NCI-H345 (cell line): ENCODE results near the gene ZDHHC1.

Source experiments
- DNase-seq: peaks from one replicate; lab custom pipeline; 2025; lab: John Stamatoyannopoulos, UW

ZDHHC1 gene

GRCh38 chr16:67409631-67410030 is 6.6 kb downstream of the ZDHHC1 start:
- DNase-seq = no peak

DNA sequence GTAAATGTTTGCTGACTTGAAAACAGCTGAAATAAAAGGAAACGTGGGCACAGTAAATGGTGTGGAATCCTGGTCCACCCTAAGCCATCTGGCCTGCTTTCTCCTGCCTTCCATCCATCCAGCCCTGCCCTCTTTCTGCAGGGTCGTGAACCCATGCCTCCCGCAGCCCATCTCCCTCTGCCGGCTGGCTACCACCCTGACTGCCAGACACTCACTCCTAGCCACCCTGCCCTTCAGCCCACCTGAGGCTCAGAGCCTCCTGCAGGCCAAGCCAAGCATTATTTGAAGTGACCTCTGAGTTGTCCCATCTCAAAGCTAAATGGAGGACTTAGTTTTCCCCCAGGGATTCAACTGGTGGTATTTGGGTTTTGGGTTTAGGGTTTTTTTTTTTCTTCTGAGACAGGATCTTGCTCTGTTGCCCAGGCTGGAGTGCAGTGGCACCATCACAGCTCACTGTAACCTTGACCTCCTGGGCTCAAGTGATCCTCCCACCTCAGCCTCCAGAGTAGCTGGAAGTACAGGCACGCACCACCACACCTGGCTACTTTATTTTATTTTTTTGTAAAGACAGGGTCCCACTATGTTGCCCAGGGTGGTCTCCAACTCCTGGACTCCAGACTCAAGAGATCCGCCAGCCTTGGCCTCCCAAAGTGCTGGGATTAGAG is 8.4 kb downstream of the ZDHHC1 start:
- DNase-seq = no peak

DNA sequence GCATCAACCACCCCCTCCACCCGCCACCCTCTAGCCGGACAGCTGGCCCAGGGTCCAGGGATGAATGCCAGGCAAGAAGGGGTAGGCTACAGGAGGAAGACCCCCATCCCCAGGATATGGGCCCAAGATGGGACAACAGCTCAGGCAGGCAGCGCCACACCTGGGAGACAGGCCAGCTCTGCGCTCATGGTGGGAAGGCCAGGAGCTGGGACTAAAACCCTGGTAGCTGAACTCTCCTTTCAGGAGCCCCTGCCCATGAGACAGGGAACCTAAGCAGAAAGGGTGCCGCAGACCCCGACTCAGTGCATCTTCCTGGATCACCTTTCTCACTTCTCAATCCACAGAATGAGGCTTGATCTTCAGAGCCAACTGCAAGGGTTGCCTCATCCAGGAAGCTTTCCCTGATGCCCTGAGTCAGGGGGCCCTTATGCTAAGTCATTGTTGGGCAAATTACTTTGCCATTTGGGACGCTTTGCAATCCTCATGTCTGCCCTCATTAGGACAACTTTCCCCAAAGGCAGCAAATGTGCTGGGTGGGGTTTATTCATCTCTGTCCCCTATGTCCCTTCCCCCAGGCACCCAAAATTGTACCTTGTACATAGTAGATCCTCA is 9.0 kb downstream of the ZDHHC1 start:
- DNase-seq = no peak

DNA sequence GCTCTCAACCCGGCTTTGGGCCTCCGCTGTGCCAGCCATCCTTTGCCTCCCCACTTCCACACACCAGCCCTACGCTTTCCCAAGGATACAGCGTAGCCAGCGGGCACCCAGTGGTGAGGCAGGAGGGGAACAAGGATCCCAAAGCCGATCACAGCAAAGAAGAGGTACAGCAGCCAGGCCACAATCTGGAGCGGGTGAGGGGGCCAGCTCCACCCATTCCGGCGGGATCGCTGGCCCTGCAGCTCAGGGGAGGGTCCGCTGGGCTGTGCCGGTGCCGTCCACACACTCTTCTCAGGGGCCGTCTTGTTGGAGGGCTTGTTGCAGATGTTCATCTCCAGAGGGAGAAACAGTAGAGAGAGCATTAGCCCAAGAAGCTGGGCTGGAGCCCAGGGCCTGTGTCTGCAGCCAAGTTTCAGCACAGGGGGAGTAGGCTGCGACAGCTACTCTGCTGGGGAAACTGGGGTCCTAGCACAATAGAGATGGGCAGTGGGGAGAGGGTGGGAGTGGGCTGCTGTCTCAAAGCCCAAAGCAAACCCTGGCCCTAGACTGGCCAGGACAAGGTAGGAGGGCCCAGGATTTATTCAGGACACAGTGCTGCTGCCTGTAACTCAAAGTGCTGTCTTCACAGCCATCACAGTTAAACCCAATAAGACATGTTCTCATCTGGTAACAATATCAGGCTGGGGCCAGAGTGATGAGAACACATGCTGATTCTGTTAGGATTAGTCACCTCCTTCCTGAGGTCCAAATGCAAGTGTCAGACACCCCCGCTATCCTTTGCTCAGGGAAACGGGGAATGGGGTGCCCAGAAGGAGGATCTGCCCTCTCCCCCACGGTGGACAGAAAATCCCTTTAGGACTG is 9.9 kb downstream of the ZDHHC1 start:
- DNase-seq = no peak

DNA sequence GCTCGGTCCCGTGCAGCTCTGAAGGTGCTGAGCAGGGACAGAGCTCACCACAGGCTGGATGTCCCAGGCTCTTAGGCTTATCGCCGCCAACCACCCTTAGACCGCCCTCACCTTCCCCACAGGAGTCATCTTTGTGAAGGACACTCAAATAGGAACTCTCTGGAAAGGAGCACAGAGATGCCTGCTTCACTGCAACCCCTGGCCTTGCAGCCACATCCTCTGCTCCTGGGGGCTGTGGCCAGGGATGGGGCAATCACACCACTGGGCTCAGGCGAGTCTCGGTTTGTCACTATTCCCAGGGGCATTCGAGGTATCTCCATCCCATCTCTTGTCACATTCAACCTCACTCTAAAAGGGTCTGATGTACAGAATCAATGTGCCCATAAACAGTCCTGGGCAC is 10.9 kb downstream of the ZDHHC1 start:
- DNase-seq = no peak

DNA sequence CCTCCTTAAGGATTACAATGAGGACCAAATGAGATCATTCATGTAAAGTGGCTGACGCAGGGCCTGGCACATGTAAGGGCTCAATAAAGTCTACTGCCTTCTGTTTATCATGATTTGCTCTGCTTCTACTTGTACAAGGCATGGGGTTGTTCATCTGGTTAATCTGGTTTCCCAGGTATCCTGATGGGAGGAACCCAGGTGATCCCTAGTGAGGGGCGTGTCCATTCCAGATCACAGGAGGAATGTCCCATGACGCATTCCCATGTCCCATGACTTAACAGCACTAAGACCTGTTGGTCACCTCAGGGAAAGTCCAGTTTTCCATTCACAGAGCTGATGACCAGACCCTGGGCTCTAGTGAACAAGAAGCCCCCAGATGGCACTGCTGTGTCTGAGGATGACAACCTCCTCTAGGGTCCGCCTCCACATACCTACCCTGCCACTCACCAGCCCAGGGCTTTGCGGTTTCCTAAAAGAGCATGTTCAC is 11.5 kb downstream of the ZDHHC1 start:
- peak; percentile 18 for DNase-seq

DNA sequence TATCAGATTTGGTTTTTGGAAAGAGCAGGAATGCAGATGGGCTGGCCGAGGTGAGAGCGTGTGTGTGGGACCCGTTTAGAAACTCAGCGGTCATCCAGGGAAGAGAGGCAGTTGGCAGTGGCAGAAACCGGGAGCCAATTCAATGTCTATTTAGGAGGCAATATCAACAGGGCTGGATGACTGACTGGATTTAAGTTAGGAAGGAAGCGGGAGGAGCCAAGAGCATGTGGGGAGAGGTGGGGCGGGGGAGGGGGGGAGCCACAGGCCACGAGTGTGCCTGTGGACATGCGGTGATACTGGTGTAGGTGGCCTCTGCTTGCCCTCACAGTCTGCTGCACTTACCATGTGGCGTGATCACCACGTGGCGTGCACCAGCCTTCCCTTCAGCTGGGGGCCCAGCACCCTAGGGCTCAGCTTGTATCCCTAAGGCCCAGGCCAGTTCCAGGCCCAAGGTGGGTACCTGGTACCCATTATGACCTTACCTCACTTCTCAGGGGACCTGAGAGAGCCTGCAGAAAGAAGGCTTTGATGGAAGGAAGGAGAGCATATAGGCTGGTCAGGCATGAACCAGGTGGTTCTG is 12.2 kb downstream of the ZDHHC1 start:
- no peak for DNase-seq

DNA sequence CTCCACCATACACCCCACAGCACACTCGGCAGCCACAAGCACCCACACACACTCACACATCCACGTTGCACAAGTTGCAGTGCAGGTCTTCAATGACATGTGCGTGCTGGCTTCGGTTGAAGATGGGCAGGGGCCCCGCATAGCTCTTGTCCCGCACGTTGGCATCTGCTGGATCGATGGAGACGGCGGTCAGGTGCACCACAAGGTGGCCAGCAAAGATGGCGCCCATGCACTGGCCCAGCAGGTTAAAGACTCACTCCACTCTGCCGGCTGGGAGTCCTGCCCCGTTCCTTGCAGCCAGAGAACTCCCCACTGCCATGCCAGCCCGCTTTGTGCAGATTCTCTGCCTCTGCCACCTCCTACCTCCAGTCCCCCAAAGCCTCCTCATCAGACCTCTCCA is 15.4 kb downstream of the ZDHHC1 start:
- no peak for DNase-seq

- DNase-seq = peak; percentile 82
Measured at GRCh38 chr16:67399749-67400704, 16.2 kb downstream of the ZDHHC1 start.

DNA sequence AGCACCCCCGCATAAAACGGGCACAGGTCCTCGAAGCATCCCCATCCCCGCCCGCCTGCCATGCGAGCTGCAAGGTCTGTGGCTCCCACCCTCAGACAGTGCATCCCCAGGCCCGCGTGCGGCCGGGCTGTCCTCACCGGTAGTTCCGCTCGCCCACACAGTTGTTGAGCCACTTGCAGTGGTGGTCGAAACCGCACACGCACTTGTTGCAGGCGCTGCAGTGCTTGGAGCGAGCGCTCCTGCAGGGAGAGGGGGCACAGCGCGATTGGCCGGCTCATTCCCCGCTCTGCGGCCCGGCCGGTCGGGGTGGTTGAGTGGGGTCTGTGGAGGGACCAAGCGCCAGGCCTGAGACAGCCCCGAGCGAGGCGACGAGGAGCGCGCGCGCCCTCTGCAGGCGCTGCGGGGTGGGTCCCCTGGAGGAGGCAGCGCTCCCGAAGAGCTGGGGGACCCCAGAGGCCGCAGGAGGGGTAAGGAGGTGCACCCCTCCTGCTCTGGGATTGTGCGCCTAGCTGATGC is 17.0 kb downstream of the ZDHHC1 start:
- DNase-seq = no peak

- no peak for DNase-seq
Measured at GRCh38 chr16:67398546-67399217, 17.6 kb downstream of the ZDHHC1 start.

DNA sequence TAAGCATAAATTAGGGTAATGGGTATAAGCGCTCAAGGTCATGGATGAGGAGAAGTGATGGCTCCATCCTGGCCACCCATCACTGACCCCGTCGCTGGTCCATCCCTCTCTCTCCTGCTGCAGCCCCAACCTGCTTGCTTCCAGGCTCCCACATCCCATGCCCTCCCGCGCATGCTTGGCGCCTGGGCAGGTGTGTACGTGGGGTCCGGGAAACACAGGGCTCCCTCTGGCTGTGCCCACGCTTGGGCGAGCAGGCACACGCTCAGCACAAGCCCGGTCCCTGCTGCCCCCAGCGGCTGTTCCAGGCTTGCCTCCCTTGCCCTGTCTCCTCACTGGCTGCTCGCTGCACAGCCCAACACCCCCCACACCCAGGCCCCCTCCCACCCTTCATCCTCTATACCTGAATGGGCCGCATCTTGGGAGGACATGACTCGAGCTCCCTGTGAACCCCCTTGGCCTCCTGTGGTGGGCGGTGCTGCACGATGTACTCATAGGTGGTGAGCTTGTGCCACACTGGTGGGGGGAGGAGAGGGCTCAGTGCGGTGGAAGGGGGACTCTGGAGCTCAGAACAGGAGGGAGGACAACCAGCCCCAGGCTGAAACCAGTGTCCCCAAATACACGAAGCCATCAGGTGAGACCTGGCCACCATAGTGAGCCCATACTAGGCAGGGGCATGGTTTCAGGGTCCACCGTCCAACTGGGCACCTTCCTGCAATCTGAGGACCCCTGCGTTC is 18.3 kb downstream of the ZDHHC1 start:
- no peak for DNase-seq

GRCh38 chr16:67397036-67397801 is 19.1 kb downstream of the ZDHHC1 start:
- DNase-seq = no peak

GRCh38 chr16:67396159-67397035 is 19.9 kb downstream of the ZDHHC1 start:
- DNase-seq = peak; percentile 88

GRCh38 chr16:67395458-67396158 is 20.7 kb downstream of the ZDHHC1 start:
- peak; percentile 93 for DNase-seq

DNA sequence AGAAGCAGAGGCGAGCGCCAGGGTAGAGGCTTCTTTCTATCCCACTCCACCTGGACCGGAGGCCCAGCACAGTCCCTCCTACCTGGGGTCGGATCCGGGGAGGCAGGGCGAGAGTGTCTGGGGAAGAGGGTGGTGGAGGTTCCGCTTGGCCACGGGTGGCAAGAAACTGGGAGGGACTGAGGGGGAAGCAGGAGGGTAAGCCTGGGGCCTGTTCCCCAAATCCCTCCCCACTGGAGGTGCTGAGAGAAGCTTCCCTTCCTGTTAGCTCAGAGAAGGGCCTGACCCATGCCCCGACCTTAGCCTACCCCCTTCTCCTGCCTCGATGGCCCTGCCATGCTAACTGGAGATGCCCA is 21.2 kb downstream of the ZDHHC1 start:
- no peak for DNase-seq
